A673 (cell line): ENCODE measurements around the gene ROR2.

ENCODE experiments used
- CTCF ChIP-seq: fragments of 300-800, 200-600 bp; sonication (generic); conservative IDR thresholded peaks from 2 replicates; pipeline ENCODE4 v1.5.1; 2017; ENCODE audit warnings: low read depth, mild to moderate bottlenecking, antibody characterized with exemption, low read length, moderate library complexity, mixed read lengths
- EZH2 ChIP-seq: fragments of 200-600 bp; sonication (generic); IDR thresholded peaks from 2 replicates; pipeline ENCODE4 v1.6.1; 2017; ENCODE audit warnings: borderline replicate concordance, low read depth, mild to moderate bottlenecking, mixed read lengths, antibody characterized with exemption, low read length; ENCODE audit not compliant: poor library complexity, severe bottlenecking

- no peak for TF ChIP-seq CTCF
- no peak for TF ChIP-seq EZH2
These were observed 306.4 kb downstream of the ROR2 start for GRCh38 chr9:91643481-91644077.
